Esophagus squamous epithelium (tissue), 5 donors: ENCODE measurements around the gene CAVIN2. TPM values are rescaled to one million over a fixed set of nuclear protein-coding genes. Genes with fewer than 3 reads are reported as not detected.

Experiments
- DNase-seq: peaks from one replicate; lab custom pipeline; 2025; lab: John Stamatoyannopoulos, UW
- H3K27ac ChIP-seq, 4 donors: fragments of 200-600 bp; sonication (generic); one replicate each; pipeline ENCODE4 v1.5.1; 2016 to 2019; ENCODE audit warnings: mild to moderate bottlenecking in 1 of 4
- H3K27me3 ChIP-seq, 4 donors: fragments of 200-600 bp; sonication (generic); 1 replicate in 3 of 4; 2 replicates in 1 of 4; pipeline versions ENCODE4 v1.5.1 to v1.6.0; 2017 to 2021; ENCODE audit warnings: antibody characterized with exemption in 1 of 4
- H3K36me3 ChIP-seq, 3 donors: fragments of 200-600 bp; sonication (generic); one replicate each; pipeline ENCODE4 v1.5.1; 2016 to 2019
- H3K4me1 ChIP-seq, 3 donors: fragments of 200-600 bp; sonication (generic); one replicate each; pipeline ENCODE4 v1.5.1; 2017 to 2019
- H3K4me3 ChIP-seq, 4 donors: fragments of 200-600 bp; sonication (generic); 1 replicate in 3 of 4; 2 replicates in 1 of 4; pipeline ENCODE4 v1.5.1; 2016 to 2019; ENCODE audit warnings: mild to moderate bottlenecking in 2 of 4, moderate library complexity in 1 of 4
- H3K9me3 ChIP-seq, 3 donors: fragments of 200-600 bp; sonication (generic); one replicate each; pipeline ENCODE4 v1.5.1; 2016 to 2019
- CTCF ChIP-seq, 6 experiments: fragments of 450-650 bp in 4 of 6; fragments of 200-600 bp in 2 of 6; sonication (generic) in 2 of 6; IDR thresholded peaks; one replicate each; pipeline ENCODE4 v1.5.1; 2016 to 2019; ENCODE audit warnings: antibody characterized with exemption in 6 of 6, mild to moderate bottlenecking in 4 of 6, moderate library complexity in 4 of 6
- POLR2A ChIP-seq, 4 donors: fragments of 450-650 bp; IDR thresholded peaks; one replicate each; pipeline ENCODE4 v1.6.1; 2017; ENCODE audit warnings: antibody characterized with exemption in 4 of 4, mild to moderate bottlenecking in 4 of 4, moderate library complexity in 3 of 4
- WGBS, 2 donors: methylation state at CpG; one replicate each; pipeline ENCODE4 v1.1.5; 2018; 5-methylcytosine and 5-hydroxymethylcytosine counted together
- intact Hi-C: fragments of 100-400 bp; cut with DNase I; formaldehyde crosslinking; loops from one replicate; pipeline ENCODE4 v1.15.0; 2022
- total RNA-seq, 4 donors: library from RNA; depleted of rRNA; stranded (reverse); fragments of >200 nt; gene quantifications; one replicate each; pipeline ENCODE4 v1.1.0, GENCODE V29; 2016
- donor health status: DM: yes; HTN: yes; CAD: no.

Gene CAVIN2
- total RNA-seq, 4 donors from 2014 or later, result 12.4 to 50.7 (median 16.6) TPM

DNA sequence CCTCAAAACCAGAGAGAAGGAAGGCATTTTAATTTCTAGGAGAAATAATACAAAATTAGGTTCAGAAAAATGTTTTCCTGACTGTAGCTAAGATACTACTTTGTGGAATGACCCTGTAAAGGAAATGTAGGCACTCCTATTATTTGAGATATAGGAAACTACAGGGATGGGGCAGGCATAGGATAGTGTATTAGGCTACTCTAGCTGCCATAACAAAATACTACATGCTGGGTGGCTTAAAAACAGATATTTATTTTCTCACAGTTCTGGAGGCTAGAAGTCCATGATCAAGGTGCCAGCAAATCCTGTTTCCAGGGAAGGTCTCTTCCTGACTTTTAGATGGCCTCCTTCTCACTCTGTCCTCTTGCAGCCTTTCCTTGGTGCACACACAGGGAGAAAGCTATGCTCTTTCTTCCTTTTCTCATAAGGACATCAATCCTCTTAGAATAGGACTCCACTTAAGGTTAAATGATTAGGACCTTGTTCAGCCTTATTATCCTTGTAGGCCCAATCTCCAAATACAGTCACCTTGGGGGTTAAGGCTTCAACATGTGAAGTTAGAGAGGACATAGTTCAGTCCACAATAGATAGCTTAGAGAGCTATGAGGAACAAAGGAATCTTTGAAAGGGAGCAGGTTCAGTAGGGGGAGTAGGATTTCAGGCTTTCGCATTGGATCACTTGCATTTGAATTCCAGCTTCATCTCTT lies 14.0 kb upstream of the CAVIN2 start:
- Histone ChIP-seq H3K27ac (no peak overlapping the region), H3K36me3 (no peaks in the 10 kb centered on the region), H3K27me3 (no peaks in the 10 kb centered on the region), H3K4me3 (no peak overlapping the region), H3K9me3 (no peaks in the 10 kb centered on the region), H3K4me1 (peaks cover 0 to 32% (median 21%) of the 10 kb centered on the region in 3 donors)
- TF ChIP-seq POLR2A (IDR thresholded peaks at IDR 0.05), result no peak
- TF ChIP-seq CTCF (IDR thresholded peaks at IDR 0.05), result no peak
- intact Hi-C loops, result no loop called here
- WGBS, 2 donors, result 88 to 100% methylated on average over 1 of the region's 1 CpG
- DNase-seq, result no peak

GRCh38 chr2:191859681-191860080 lies 12.8 kb upstream of the CAVIN2 start:
- Histone ChIP-seq H3K9me3 (no peaks in the 10 kb centered on the region), H3K36me3 (no peaks in the 10 kb centered on the region), H3K27ac (no peak overlapping the region), H3K4me3 (no peak overlapping the region), H3K27me3 (no peaks in the 10 kb centered on the region), H3K4me1 (peaks cover 0 to 20% (median 10%) of the 10 kb centered on the region in 3 donors)
- 95 to 100% methylated on average over 1 of the region's 1 CpG for WGBS, 2 donors
- DNase-seq, result no peak
- no peak for TF ChIP-seq CTCF (IDR thresholded peaks at IDR 0.05)
- no peak for TF ChIP-seq POLR2A (IDR thresholded peaks at IDR 0.05)
- intact Hi-C loops, result no loop called here

GRCh38 chr2:191857886-191858285 lies 11.0 kb upstream of the CAVIN2 start:
- H3K4me1 ChIP-seq, result peaks cover 0 to 2% (median 0%) of the 10 kb centered on the region in 3 donors
- no peak for TF ChIP-seq CTCF (IDR thresholded peaks at IDR 0.05)
- H3K27me3 ChIP-seq, result no peaks in the 10 kb centered on the region
- WGBS, 2 donors, result 85% methylated on average over 3 of the region's 3 CpGs
- no peaks in the 10 kb centered on the region for H3K36me3 ChIP-seq
- H3K4me3 ChIP-seq, result no peak overlapping the region
- H3K27ac ChIP-seq, result no peak overlapping the region
- no peak for DNase-seq
- intact Hi-C loops, result no loop called here
- H3K9me3 ChIP-seq, result no peaks in the 10 kb centered on the region

- DNase-seq, result no peak
- no peaks in the 10 kb centered on the region for H3K4me1 ChIP-seq
- TF ChIP-seq POLR2A (IDR thresholded peaks at IDR 0.05) (no peak), CTCF (IDR thresholded peaks at IDR 0.05) (no peak)
- H3K4me3 ChIP-seq, result no peak overlapping the region
- no peaks in the 10 kb centered on the region for H3K9me3 ChIP-seq
- no peak overlapping the region for H3K27ac ChIP-seq
- H3K36me3 ChIP-seq, result no peaks in the 10 kb centered on the region
- 33 to 50% methylated on average over 2 of the region's 2 CpGs for WGBS, 2 donors
- intact Hi-C loops, result no loop called here
- no peaks in the 10 kb centered on the region for H3K27me3 ChIP-seq
Measured at GRCh38 chr2:191857259-191857805, 10.4 kb upstream of the CAVIN2 start.

DNA sequence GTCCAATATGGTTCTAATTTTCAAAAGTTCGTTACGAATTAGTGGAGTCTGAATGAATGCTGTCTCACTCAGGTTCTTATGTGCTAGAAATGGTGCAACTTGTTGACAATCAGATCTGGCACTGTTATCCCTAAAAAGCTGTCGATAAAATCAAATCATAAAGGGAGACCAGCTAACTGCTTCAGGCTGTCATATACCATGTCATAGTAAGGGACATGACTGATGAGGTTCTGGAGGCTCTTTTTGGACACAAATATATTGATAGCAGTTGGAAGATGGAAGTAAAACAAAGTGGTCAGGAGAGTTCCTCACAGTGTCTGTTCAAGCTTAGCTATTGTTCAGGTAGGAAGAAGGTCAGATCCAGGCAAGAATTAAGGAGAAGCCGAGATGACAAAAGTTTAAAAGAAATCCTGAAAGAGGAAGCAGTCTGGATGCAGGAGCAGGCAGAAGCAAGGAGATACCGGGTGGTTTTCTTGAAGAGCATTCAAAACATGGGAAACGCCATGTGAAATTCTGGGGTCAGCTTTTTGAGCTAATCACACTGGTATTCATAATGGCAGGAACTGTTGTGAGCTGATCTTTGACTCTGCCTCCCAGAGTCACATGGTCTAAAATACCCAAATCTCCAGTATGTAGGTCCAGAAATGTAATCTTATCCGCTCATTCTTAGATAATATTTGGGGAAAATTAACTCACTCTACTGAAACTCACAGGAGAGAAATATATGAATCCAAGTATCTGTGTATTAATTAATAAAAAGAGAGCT lies 9.4 kb upstream of the CAVIN2 start:
- 88 to 90% methylated on average over 7 of the region's 7 CpGs for WGBS, 2 donors
- H3K4me1 ChIP-seq, result no peaks in the 10 kb centered on the region
- H3K27me3 ChIP-seq, result no peaks in the 10 kb centered on the region
- no peak for DNase-seq
- no peak for TF ChIP-seq CTCF (IDR thresholded peaks at IDR 0.05)
- no peak for TF ChIP-seq POLR2A (IDR thresholded peaks at IDR 0.05)
- H3K36me3 ChIP-seq, result no peaks in the 10 kb centered on the region
- H3K27ac ChIP-seq, result no peak overlapping the region
- intact Hi-C loops, result no loop called here
- no peaks in the 10 kb centered on the region for H3K9me3 ChIP-seq
- no peak overlapping the region for H3K4me3 ChIP-seq
